MCF 10A (cell line): ENCODE measurements around the gene FAM20A. TPM values are rescaled to one million over a fixed set of nuclear protein-coding genes. Genes with fewer than 3 reads are reported as not detected.

Source experiments
- BruUV-seq: library from RNA; stranded (reverse); fragments of 400-500 nt; replicated peaks from 2 replicates; lab custom pipeline; 2021; lab: Mats Ljungman, UMichigan
- CTCF ChIA-PET: fragments of 300-600 bp; sonication (Branson Sonifier 250); formaldehyde crosslinking; extraction: SDS; loops from one replicate; lab custom pipeline; 2021; ENCODE audit warnings: antibody characterized with exemption, inconsistent platforms; lab: Yijun Ruan, JAX
- POLR2A ChIA-PET: fragments of 300-600, 350-650 bp; sonication (Branson Sonifier 250); formaldehyde crosslinking; extraction: SDS; loops from one replicate; lab custom pipeline; 2020; ENCODE audit warnings: antibody characterized with exemption, inconsistent platforms; lab: Yijun Ruan, JAX
- DNase-seq: peaks from one replicate; pipeline ENCODE4 v3.0.0-alpha.2; 2018; ENCODE audit not compliant: unreplicated experiment
- H3K27ac Mint-ChIP-seq: one replicate; pipeline ENCODE4 v1.8.0; 2022; ENCODE audit warnings: mild to moderate bottlenecking, low read depth, mixed read lengths; ENCODE audit not compliant: unreplicated experiment
- H3K27me3 Mint-ChIP-seq: one replicate; pipeline ENCODE4 v1.8.0; 2022; ENCODE audit warnings: mixed read lengths; ENCODE audit not compliant: insufficient read depth, unreplicated experiment
- H3K36me3 Mint-ChIP-seq: one replicate; pipeline ENCODE4 v1.8.0; 2022; ENCODE audit warnings: mild to moderate bottlenecking, moderate library complexity, mixed read lengths; ENCODE audit not compliant: insufficient read depth, unreplicated experiment
- H3K4me1 Mint-ChIP-seq: one replicate; pipeline ENCODE4 v1.8.0; 2022; ENCODE audit warnings: mixed read lengths; ENCODE audit not compliant: insufficient read depth, unreplicated experiment
- H3K4me3 Mint-ChIP-seq: one replicate; pipeline ENCODE4 v1.8.0; 2022; ENCODE audit warnings: mild to moderate bottlenecking, moderate library complexity, mixed read lengths; ENCODE audit not compliant: unreplicated experiment
- H3K9me3 Mint-ChIP-seq: one replicate; pipeline ENCODE4 v1.8.0; 2022; ENCODE audit warnings: mixed read lengths; ENCODE audit not compliant: unreplicated experiment
- intact Hi-C: fragments of 100-400 bp; cut with micrococcal nuclease; formaldehyde crosslinking; loops from 2 replicates; pipeline ENCODE4 v1.14.1; 2022
- total RNA-seq: library from RNA; stranded (reverse); gene quantifications from 2 replicates; pipeline ENCODE4 v1.2.3, GENCODE V29; 2022
- TF ChIP-seq, protein P1 (sequence below): fragments of 200-600 bp; IDR thresholded peaks from one replicate; pipeline ENCODE4 v1.8.0; 2022; ENCODE audit warnings: antibody characterized with exemption, mild to moderate bottlenecking; ENCODE audit not compliant: unreplicated experiment

The FAM20A gene
- total RNA-seq, 1 experiment from 2014 or later: not detected

DNA sequence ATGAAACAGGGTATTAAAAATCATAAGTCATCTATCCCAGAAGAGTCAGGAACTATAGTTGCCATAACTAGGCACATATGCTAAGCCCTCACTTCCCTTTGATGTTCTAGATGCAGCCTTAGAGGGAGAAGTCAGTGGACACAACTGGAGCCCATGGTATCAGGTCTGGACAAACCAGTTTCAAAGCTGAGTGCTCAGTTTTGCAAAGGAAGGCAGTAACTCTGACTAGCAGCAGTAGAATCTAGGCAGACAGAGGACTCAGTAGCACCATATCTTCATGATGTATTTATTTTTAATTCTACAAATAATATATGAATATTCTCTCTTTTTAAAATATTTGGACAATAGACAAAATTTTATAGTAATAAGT is 11.7 kb upstream of the FAM20A start:
- no peak overlapping the region for H3K27ac Mint-ChIP-seq
- BruUV-seq: no TSS peak
- H3K36me3 Mint-ChIP-seq: no peaks in the 10 kb centered on the region
- no peak overlapping the region for H3K4me3 Mint-ChIP-seq
- TF ChIP-seq, protein P1, sequence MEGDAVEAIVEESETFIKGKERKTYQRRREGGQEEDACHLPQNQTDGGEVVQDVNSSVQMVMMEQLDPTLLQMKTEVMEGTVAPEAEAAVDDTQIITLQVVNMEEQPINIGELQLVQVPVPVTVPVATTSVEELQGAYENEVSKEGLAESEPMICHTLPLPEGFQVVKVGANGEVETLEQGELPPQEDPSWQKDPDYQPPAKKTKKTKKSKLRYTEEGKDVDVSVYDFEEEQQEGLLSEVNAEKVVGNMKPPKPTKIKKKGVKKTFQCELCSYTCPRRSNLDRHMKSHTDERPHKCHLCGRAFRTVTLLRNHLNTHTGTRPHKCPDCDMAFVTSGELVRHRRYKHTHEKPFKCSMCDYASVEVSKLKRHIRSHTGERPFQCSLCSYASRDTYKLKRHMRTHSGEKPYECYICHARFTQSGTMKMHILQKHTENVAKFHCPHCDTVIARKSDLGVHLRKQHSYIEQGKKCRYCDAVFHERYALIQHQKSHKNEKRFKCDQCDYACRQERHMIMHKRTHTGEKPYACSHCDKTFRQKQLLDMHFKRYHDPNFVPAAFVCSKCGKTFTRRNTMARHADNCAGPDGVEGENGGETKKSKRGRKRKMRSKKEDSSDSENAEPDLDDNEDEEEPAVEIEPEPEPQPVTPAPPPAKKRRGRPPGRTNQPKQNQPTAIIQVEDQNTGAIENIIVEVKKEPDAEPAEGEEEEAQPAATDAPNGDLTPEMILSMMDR: no peak
- H3K4me1 Mint-ChIP-seq: no peaks in the 10 kb centered on the region
- no peak for DNase-seq
- ChIA-PET POLR2A (no interaction called here), CTCF (interaction anchor here (0.6 to 1.0 kb wide), 4 partner anchors 14 to 522 kb away, joined by 3 read pairs; no protein-coding TSS in a partner anchor)
- H3K27me3 Mint-ChIP-seq: no peaks in the 10 kb centered on the region
- intact Hi-C loops: loop anchor here (10.0 kb wide), 1 partner anchor 78 kb away; no protein-coding TSS in a partner anchor
- no peaks in the 10 kb centered on the region for H3K9me3 Mint-ChIP-seq

DNA sequence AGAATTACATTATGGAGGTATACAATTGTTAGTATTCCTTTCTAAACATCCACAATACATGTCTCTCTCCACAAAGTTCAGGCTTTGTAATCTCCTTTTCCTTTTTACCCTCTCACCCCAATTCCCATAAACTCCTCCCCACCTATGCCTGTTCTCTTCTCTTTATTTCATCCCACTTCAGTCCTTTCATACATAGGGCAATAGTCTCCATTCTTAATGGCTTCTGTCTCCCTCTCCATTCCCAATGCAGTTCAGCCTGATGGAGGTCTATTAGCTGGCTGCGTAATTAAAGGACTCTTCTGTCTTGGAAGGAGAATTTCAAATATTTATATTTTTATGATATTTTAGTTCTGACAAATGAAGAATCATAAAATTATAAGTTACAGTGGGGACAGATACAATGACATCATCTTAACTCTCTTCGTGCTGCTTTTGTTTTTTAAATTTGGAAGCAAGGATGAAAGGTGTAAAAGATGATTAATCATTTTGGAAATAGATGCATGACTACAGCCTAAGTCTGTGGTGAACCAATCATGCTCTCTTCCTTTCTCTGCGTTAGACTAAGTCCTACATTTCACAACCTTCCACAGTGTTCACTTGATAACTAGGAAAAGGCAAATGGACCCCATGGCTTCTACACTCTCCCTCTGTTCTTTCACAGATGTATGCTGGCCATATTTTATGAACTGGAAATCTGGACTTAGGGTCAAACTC is 11.2 kb upstream of the FAM20A start:
- no TSS peak for BruUV-seq
- ChIA-PET CTCF (interaction anchor here (0.8 kb wide), 1 partner anchor 326 kb away, joined by 3 read pairs; no protein-coding TSS in a partner anchor), POLR2A (interaction anchor here (0.7 kb wide), 1 partner anchor 154 kb away, joined by 3 read pairs; no protein-coding TSS in a partner anchor)
- intact Hi-C loops: loop anchor here (10.0 kb wide), 1 partner anchor 78 kb away; no protein-coding TSS in a partner anchor
- Mint-ChIP-seq H3K9me3 (peaks cover 5% of the 10 kb centered on the region), H3K27me3 (no peaks in the 10 kb centered on the region), H3K4me3 (no peak overlapping the region), H3K27ac (no peak overlapping the region), H3K4me1 (no peaks in the 10 kb centered on the region), H3K36me3 (no peaks in the 10 kb centered on the region)
- TF ChIP-seq, protein P1: no peak
- no peak for DNase-seq

DNA sequence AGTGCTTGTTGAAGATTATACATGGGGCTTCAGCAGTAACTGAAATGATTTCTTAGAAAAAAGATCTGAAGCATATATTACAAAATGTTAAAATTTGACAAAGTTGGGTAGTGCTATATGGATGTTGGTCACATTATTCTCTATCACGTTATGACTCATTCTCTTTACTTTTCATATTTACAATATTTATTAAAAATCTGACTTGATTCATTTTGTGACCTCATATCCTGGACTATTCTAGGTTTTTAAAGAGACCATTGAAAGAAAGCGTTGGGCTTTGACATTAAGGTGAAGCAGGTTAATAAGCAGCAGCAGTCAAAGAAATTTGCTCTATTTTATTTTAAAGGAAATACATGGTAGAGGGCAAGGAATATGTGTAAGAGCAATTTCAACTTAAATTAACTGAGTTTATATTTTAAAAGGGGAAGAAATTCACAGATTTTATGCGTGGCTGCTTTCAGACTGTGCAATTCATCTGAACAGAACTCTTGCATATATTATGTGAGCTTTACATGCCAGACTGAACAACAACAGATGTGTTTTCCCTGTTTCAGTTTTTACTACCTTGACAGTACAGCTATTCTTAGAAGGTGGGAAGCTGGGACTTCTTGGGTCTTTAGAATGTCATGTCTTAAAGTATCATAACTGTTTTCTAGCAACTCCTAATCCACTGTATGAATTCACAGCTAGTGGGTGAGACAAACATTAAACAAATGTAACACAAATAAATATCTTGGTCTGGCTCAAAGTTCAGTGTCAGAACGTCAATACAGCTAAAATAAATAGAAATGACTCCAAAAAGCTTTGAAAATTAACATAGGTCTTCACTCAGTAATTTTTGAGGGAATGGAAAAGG is 10.4 kb upstream of the FAM20A start:
- no peaks in the 10 kb centered on the region for H3K36me3 Mint-ChIP-seq
- H3K27me3 Mint-ChIP-seq: no peaks in the 10 kb centered on the region
- CTCF ChIA-PET: interaction anchor here (0.6 to 0.8 kb wide), 2 partner anchors 166 to 326 kb away, joined by 3 read pairs; no protein-coding TSS in a partner anchor
- H3K9me3 Mint-ChIP-seq: peaks cover 10% of the 10 kb centered on the region
- no peak for DNase-seq
- POLR2A ChIA-PET: interaction anchor here (0.7 kb wide), 1 partner anchor 154 kb away, joined by 3 read pairs; no protein-coding TSS in a partner anchor
- H3K27ac Mint-ChIP-seq: no peak overlapping the region
- H3K4me1 Mint-ChIP-seq: no peaks in the 10 kb centered on the region
- BruUV-seq: no TSS peak
- H3K4me3 Mint-ChIP-seq: no peak overlapping the region
- intact Hi-C loops: loop anchor here (10.0 kb wide), 1 partner anchor 77 kb away; no protein-coding TSS in a partner anchor
- TF ChIP-seq, protein P1: no peak

DNA sequence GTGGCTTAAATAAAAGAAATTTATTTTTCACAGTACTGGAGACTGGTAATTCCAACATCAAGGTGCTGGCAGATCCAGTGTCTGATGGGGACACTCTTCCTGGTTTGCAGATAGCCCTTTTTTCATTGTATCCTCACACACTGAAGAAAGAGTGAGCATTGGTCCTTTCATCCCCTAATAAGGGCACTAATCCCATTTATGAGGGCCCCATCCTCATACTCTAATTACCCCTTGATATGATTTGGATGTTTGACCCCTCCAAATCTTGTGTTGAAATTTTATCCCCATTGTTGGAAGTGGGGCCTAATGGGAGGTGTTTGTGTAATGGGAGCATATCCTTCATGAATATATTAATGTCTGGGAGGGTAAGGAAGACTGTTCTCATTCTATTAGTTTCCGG is 9.4 kb upstream of the FAM20A start:
- DNase-seq: no peak
- Mint-ChIP-seq H3K27me3 (no peaks in the 10 kb centered on the region), H3K9me3 (peaks cover 10% of the 10 kb centered on the region), H3K27ac (no peak overlapping the region), H3K36me3 (no peaks in the 10 kb centered on the region), H3K4me1 (no peaks in the 10 kb centered on the region), H3K4me3 (no peak overlapping the region)
- ChIA-PET CTCF (no interaction called here), POLR2A (no interaction called here)
- no TSS peak for BruUV-seq
- TF ChIP-seq, protein P1: no peak
- intact Hi-C loops: loop anchor here (10.0 kb wide), 1 partner anchor 76 kb away; no protein-coding TSS in a partner anchor
